Suppressor macrophage (primary cell): ENCODE measurements around the gene GLT8D1.
"Not testable (repeated sequence)": the region's sequence is repeated elsewhere in the genome, so short reads cannot be mapped to it uniquely, and the experiment has no call there.

Experiments
- DNase-seq, 4 experiments: peaks; one replicate each; pipeline ENCODE4 v3.0.0-alpha.2; 2020 to 2022

Gene GLT8D1

GRCh38 chr3:52679811-52680210, 25.8 kb downstream of the GLT8D1 start:
- peak in 3 of 4 experiments; percentile 10 to 28 (median 23) for DNase-seq

DNA sequence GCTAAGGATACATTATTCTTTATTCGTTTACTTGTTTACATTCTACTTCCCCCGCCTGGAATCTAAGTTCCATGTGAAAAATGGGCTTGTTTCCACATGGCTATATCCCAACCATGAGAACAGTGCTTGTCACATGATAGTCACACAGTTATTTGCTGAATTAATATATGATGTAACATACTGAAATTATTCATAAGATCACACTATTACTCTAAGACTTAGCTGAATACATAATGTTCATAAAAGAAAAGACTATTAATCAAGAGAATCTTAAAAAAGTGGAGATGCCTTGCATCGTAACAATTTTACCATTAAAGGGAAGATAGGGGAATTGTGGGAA, 26.4 kb downstream of the GLT8D1 start:
- DNase-seq: peak in 2 of 4 experiments; percentile 32 to 44

DNA sequence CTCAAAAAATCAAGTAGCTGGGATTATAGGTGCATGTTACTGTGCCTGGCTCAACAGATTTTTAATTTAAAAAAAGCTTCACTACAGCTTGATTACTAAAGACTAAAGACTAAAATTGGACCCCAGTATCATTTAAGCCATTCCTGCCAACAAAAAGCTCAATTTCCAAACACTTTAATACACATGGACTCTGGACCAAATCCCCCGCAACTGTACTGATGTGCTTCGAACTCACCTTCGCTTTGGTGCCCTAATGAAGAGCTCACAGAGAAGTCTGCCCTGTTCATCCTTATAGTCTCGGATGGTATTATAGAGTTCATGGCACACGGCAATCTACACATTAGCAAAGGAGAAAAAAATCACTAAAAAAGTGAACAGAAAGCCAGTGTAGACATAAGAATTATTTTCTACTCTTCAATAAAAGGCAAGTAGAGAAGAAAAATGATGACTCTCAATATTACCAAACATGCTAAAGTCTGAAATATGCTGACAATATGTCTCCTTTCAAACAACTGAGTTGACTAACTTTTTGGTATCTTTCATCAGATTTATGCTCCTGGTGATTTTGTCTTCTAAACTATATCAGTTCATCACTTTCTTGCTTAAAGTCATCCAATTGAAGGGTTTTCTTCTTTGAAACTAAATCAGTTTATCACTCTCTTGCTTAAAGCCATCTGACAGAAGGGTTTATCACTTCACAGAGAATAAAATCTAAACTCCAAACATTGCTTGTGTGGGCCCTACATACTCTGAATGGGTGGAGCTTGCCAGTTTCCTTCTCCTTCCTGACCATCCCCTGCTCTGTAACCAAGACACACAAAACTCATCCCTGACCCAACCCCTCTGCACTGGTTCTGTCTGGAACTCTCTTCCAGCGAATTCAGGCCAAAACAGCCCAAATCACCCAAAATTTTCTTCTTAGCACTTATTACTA, 27.1 kb downstream of the GLT8D1 start:
- DNase-seq: peak in 2 of 4 experiments; percentile 21 to 26

- DNase-seq: not testable (repeated sequence)
Observed at GRCh38 chr3:52676201-52676600, 29.4 kb downstream of the GLT8D1 start.

DNA sequence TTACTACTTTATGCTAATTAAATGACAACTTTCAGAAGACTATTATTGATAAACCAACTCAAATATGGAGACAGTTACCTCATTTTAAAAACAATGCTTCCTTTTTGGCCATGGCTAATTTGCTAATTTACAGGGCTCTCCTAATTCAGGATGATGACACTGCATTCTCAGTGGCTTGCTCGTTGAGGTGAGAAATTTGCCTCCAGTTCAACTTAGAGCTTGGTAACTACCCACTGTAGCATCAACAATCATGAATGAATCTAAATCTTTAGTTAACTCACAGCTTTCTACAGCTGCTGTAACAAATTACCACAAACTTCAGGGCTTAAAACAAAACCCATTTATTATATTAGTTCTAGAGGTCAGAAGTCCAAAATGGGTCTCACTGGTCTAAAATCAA, 33.9 kb downstream of the GLT8D1 start:
- no peak for DNase-seq

DNA sequence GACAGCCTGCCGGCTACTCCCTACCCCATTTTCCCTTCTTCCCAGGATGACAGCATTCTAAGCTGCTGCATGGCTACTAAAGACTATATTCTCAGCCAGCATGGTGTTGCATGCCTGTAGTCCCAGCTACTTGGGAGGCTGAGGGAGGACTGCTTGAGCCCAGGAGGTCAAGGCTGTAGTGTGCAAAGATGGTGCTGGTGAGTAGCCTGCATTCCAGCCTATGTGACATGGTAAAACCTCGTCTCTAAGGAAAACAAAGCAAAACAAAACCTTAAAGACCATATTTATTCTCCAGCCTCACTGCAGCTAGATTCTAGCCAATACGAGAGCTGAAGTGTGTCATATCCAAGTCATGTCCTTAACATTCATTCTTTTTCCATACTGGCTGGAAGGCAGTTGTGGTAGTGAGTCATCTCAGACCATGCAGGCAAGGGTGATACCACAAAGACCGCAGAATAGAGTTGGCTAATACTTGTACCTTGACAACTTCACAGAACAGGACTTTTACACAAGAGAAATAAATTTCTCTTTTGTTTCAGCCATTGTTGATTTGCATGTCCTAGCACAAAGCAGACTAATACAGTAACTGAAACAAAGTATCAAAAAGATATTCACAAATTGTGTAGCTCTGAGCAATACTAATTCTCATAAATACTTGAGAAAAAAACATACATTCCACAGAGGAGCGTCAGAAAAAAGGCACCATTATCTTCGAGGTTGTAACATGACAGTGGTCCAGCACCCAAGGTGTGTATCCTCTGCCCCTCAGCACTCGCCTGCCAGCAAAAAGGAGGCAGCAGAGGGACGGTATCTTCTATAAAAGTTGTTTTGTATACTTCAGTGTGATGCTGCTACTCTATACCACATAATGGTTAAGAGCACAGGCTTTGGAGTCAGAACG, 34.7 kb downstream of the GLT8D1 start:
- DNase-seq: peak; percentile 60 to 89 (median 68)

DNA sequence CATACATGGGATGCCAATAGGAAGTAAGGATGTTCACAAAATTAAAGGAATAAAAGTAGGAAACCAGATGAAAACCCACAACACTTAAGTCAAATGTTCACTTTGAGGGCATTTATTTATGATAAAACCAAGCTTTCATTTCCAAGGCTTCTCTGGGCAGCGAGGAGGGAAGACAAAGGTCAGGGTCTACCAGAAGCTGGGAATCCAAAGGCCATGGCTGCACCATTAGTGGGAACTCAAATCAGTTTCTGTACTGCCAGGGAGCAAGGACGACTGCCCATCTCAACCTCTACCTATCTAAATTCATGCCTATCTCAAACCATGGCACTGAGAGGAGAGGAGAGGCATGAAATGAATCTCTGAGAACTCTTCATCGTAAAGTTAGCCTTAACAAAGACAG, 42.5 kb downstream of the GLT8D1 start:
- DNase-seq: no peak

DNA sequence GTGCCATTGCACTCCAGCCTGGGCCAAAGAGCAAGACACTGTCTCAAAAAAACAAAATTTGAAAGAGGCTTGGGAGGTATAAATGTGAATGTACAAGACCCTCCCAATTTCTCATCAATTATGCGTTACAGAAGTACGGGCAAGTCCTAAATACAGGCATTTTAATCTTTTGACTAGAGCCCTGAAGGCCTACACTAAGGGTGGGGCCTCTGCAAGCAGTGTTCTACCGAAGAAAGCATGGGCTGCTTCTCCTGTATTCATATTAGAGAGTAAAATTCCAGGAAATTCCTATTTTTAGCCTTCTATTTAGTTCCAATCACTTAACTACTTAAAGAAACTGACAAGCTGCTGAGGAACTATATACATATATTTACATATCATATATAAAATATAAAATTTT, 45.5 kb downstream of the GLT8D1 start:
- no peak for DNase-seq

GRCh38 chr3:52655895-52656294, 49.7 kb downstream of the GLT8D1 start:
- DNase-seq: no peak

DNA sequence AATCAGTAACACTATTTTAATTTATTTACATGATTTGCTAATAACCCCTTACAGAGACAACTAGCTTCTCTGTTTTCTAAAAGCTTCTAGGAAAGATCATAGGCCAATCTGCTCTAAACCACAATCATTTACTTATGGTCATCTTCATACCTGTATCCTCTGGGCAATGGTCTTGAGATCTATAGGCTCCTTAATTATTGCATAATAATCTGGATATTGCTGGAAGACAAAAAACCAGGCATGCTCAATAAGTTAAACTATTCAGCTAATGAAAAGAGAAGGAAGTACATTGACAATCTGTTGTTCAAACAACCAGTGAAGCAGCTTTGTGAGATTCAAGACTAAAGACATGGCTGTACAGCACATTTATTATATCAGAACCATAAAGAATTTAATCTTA, 54.0 kb downstream of the GLT8D1 start:
- DNase-seq: no peak

GRCh38 chr3:52650439-52650838, 55.2 kb downstream of the GLT8D1 start:
- no peak for DNase-seq

DNA sequence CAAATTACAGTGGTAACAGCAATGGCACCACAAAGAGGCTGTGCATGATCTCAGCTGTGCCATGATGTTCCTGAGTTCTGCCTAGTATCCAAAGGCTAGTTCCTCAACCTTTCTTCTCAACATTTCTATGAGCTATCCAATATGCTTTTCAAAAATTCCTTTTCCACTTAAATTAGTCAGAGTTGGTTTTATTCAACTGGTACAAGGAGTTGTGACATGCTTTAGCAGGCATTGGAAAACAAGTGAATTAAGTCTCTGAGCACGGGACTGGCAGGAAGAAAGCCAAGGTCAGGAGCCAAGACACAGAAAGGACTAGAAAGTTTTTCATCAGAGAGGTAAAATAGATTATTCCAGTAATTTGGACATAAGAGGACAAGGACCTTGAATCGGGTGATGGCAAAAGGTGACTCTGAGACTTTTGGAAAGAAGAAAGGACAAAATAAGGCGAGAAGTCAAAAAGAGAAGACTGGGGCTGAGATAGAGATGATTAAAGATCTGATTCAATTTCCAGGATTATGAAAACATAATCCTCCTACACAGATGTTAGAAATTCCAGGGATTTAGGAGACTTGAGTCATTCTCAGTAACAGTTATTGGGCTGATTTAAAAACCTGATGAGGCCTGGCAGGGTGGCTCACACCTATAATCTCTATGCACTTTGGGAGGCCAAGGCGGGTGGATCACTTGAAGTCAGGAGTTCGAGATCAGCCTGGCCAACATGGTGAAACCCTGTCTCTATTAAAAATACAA, 56.0 kb downstream of the GLT8D1 start:
- no peak for DNase-seq

- no peak for DNase-seq
Observed at GRCh38 chr3:52645549-52645948, 60.0 kb downstream of the GLT8D1 start.
